CD14-positive monocyte (primary cell): ENCODE data around the gene AP1AR. TPM values are rescaled to one million over a fixed set of nuclear protein-coding genes. Genes with fewer than 3 reads are reported as not detected.

ENCODE experiments used
- DNase-seq, 3 donors: peaks; one replicate each; pipeline ENCODE4 v3.0.0-alpha.2; 2011 to 2022
- H2AFZ ChIP-seq: 2 replicates; pipeline ENCODE4 v1.6.0; 2012; ENCODE audit warnings: mild to moderate bottlenecking, low read depth, low read length, inconsistent platforms; ENCODE audit not compliant: insufficient read depth, poor library complexity, severe bottlenecking
- H3K27ac ChIP-seq, 2 donors: 1 replicate in 1 of 2; 2 replicates in 1 of 2; pipeline ENCODE4 v1.5.1; 2012 to 2013; ENCODE audit warnings: low read length in 2 of 2, control low read depth in 1 of 2, inconsistent platforms in 1 of 2, low read depth in 1 of 2, mild to moderate bottlenecking in 1 of 2
- H3K27me3 ChIP-seq, 2 donors: one replicate each; pipeline versions ENCODE4 v1.6.0 to v1.6.1; 2011 to 2013; ENCODE audit warnings: low read length in 2 of 2; ENCODE audit not compliant: control insufficient read depth in 2 of 2, insufficient read depth in 2 of 2
- H3K36me3 ChIP-seq, 2 donors: replicated peaks in 1 of 2; 1 replicate in 1 of 2; 2 replicates in 1 of 2; pipeline versions ENCODE4 v1.5.1 to v1.6.1; 2012 to 2013; ENCODE audit warnings: low read length in 2 of 2, control low read depth in 1 of 2, inconsistent platforms in 1 of 2, mild to moderate bottlenecking in 1 of 2; ENCODE audit not compliant: insufficient read depth in 2 of 2, control insufficient read depth in 1 of 2
- H3K4me1 ChIP-seq, 2 donors: 1 replicate in 1 of 2; 2 replicates in 1 of 2; pipeline versions ENCODE4 v1.5.1 to v1.6.1; 2012 to 2013; ENCODE audit warnings: low read length in 2 of 2, control low read depth in 1 of 2, inconsistent platforms in 1 of 2, mild to moderate bottlenecking in 1 of 2, moderate library complexity in 1 of 2; ENCODE audit not compliant: insufficient read depth in 2 of 2, control insufficient read depth in 1 of 2
- H3K4me2 ChIP-seq: replicated peaks from 2 replicates; pipeline ENCODE3; 2012; ENCODE audit warnings: low read length, moderate library complexity, mild to moderate bottlenecking; ENCODE audit not compliant: poor library complexity, severe bottlenecking; ENCODE audit errors: extremely low read depth
- H3K4me3 ChIP-seq, 3 experiments: fragments of 200-600 bp in 1 of 3; sonication (generic) in 1 of 3; replicated peaks in 1 of 3; 1 replicate in 2 of 3; 2 replicates in 1 of 3; pipeline ENCODE4 v1.5.1; 2011 to 2013; ENCODE audit warnings: low read length in 3 of 3, mild to moderate bottlenecking in 3 of 3, control low read depth in 2 of 3, low read depth in 2 of 3, inconsistent platforms in 1 of 3, moderate library complexity in 1 of 3
- H3K79me2 ChIP-seq: 2 replicates; pipeline ENCODE4 v1.6.0; 2012; ENCODE audit warnings: mild to moderate bottlenecking, control low read depth, inconsistent platforms, low read length, moderate library complexity; ENCODE audit not compliant: insufficient read depth
- H3K9ac ChIP-seq: 2 replicates; pipeline ENCODE4 v1.6.0; 2017; ENCODE audit warnings: low read length, mild to moderate bottlenecking; ENCODE audit not compliant: insufficient read depth, poor library complexity, severe bottlenecking
- H3K9me3 ChIP-seq, 2 donors: replicated peaks in 1 of 2; 1 replicate in 1 of 2; 2 replicates in 1 of 2; pipeline versions ENCODE4 v1.5.1 to v1.6.1; 2012 to 2013; ENCODE audit warnings: low read length in 2 of 2, control low read depth in 1 of 2; ENCODE audit not compliant: control insufficient read depth in 1 of 2, insufficient read depth in 1 of 2
- H4K20me1 ChIP-seq: 2 replicates; pipeline ENCODE4 v1.6.0; 2012; ENCODE audit warnings: mild to moderate bottlenecking, low read length, control low read depth, moderate library complexity; ENCODE audit not compliant: insufficient read depth
- H3K27ac Mint-ChIP-seq, 7 donors: one replicate each; pipeline ENCODE4 v1.8.0; 2020; ENCODE audit warnings: mild to moderate bottlenecking in 7 of 7, mixed read lengths in 7 of 7, moderate library complexity in 6 of 7, inconsistent platforms in 2 of 7
- H3K27me3 Mint-ChIP-seq, 3 donors: one replicate each; pipeline ENCODE4 v1.8.0; 2021 to 2022; ENCODE audit warnings: low read depth in 3 of 3, mild to moderate bottlenecking in 3 of 3, mixed read lengths in 3 of 3, moderate library complexity in 3 of 3, inconsistent platforms in 1 of 3
- H3K36me3 Mint-ChIP-seq, 2 donors: one replicate each; pipeline ENCODE4 v1.8.0; 2020; ENCODE audit warnings: mixed read lengths in 2 of 2, inconsistent platforms in 1 of 2, mild to moderate bottlenecking in 1 of 2
- H3K4me1 Mint-ChIP-seq: one replicate; pipeline ENCODE4 v1.8.0; 2020; ENCODE audit warnings: mild to moderate bottlenecking, mixed read lengths
- H3K4me3 Mint-ChIP-seq, 2 donors: one replicate each; pipeline ENCODE4 v1.8.0; 2020; ENCODE audit warnings: mild to moderate bottlenecking in 2 of 2, mixed read lengths in 2 of 2, moderate library complexity in 1 of 2
- H3K9me3 Mint-ChIP-seq, 7 donors: one replicate each; pipeline ENCODE4 v1.8.0; 2020 to 2022; ENCODE audit warnings: mixed read lengths in 7 of 7, mild to moderate bottlenecking in 6 of 7, moderate library complexity in 6 of 7, inconsistent platforms in 2 of 7
- WGBS: methylation state at CpG from one replicate; pipeline ENCODE4 v1.1.5; 2013; ENCODE audit warnings: missing lambda C conversion rate; ENCODE audit not compliant: insufficient coverage; 5-methylcytosine and 5-hydroxymethylcytosine counted together
- intact Hi-C, 2 donors: fragments of 100-400 bp; cut with micrococcal nuclease; formaldehyde crosslinking; loops; one replicate each; pipeline versions ENCODE4 v1.15.0 to v1.15.1; 2023
- polyA plus RNA-seq, 3 donors: library from polyadenylated mRNA; depleted of rRNA in 1 of 3; unstranded in 2 of 3; stranded (reverse) in 1 of 3; fragments of 300-500 nt in 2 of 3; fragments of >200 nt in 1 of 3; fragmentation: Illumina TruSeq in 2 of 3; gene quantifications; 1 replicate in 2 of 3; 2 replicates in 1 of 3; pipeline ENCODE4 v1.2.3, GENCODE V29; 2012 to 2021
- TF ChIP-seq, protein P1 (sequence below): fragments of 200-600 bp; IDR thresholded peaks from one replicate; pipeline ENCODE4 v1.8.0; 2022; ENCODE audit warnings: antibody characterized with exemption, mild to moderate bottlenecking

AP1AR gene
- polyA plus RNA-seq, 3 donors: 6.1 to 15.8 (median 14.6) TPM

DNA sequence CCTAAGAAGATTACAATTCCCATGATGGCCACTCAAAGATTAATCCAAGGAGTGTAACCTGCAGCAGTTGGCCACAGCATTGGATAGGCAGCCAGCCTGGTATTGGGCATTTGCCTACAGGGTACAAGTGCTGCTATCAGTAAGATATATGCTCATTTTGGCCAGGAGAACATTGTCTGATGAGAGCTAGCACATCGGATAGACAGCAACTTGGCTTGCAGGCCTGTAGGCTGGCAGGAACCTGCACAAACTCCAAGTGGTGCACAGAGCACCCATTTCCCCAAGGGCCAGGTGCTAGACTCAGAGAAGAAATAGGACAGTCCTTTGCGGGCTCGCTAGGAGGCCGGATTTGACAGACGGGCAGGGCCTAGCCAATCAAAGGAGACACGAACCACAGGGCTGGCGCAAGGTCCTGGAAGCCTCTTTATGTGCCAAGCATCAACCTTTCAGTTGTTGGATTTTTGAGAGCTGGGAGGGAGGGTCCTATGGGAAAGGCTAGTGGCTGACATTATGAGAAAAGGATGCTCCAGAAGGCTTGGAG, 11.7 kb upstream of the AP1AR start:
- WGBS: 93% methylated on average over 7 of the region's 7 CpGs
- intact Hi-C loops: no loop called here

DNA sequence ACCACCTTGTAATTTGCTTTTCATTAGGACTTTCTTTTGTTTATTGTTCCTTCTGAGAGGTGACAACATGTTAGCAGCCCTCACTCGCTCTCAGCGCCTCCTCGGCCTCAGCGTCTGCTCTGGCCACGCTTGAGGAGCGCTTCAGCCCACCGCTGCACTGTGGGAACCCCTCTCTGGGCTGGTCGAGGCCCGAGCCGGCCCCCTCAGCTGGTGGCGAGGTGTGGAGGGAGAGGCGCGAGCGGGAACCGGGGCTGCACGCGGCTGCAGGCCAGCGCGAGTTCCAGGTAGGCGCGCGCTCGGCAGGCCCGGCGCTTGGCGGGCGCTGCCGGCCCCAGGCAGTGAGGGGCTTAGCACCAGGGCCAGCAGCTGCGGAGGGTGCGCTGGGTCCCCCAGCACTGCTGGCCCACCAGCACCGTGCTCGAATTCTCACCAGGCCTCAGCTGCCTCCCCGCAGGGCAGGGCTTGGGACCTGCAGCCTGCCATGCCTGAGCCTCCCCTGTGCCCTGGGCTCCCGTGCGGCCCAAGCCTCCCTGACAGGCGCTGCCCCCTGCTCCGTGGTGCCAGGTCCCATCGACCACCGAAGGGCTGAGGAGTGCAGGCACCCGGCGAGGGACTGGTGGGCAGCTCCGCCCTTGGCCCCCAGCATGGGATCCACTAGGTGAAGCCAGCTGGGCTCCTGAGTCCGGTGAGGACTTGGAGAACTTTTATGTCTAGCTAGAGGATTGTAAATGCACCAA, 9.2 kb upstream of the AP1AR start:
- peaks cover 0 to 2% (median 2%) of the 10 kb centered on the region in 3 donors for H3K27me3 Mint-ChIP-seq
- no peak overlapping the region for H3K4me3 Mint-ChIP-seq

More for the DNA sequence above, 11.7 kb upstream of the AP1AR start:
- no peaks in the 10 kb centered on the region for H3K27me3 ChIP-seq
- TF ChIP-seq, protein P1, sequence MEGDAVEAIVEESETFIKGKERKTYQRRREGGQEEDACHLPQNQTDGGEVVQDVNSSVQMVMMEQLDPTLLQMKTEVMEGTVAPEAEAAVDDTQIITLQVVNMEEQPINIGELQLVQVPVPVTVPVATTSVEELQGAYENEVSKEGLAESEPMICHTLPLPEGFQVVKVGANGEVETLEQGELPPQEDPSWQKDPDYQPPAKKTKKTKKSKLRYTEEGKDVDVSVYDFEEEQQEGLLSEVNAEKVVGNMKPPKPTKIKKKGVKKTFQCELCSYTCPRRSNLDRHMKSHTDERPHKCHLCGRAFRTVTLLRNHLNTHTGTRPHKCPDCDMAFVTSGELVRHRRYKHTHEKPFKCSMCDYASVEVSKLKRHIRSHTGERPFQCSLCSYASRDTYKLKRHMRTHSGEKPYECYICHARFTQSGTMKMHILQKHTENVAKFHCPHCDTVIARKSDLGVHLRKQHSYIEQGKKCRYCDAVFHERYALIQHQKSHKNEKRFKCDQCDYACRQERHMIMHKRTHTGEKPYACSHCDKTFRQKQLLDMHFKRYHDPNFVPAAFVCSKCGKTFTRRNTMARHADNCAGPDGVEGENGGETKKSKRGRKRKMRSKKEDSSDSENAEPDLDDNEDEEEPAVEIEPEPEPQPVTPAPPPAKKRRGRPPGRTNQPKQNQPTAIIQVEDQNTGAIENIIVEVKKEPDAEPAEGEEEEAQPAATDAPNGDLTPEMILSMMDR: no peak
- Mint-ChIP-seq H3K27me3 (peaks cover 0 to 2% (median 2%) of the 10 kb centered on the region in 3 donors), H3K4me3 (no peak overlapping the region), H3K9me3 (peaks cover 2 to 11% (median 7%) of the 10 kb centered on the region in 7 donors), H3K36me3 (no peaks in the 10 kb centered on the region), H3K27ac (no peak overlapping the region), H3K4me1 (peaks cover 1% of the 10 kb centered on the region)
- peaks cover 0 to 1% of the 10 kb centered on the region in 2 donors for H3K4me1 ChIP-seq
- no peak overlapping the region for H3K9ac ChIP-seq
- H3K79me2 ChIP-seq: no peaks in the 10 kb centered on the region
- H3K4me3 ChIP-seq: no peak overlapping the region
- DNase-seq: no peak
- H3K4me2 ChIP-seq: no peak overlapping the region
- no peak overlapping the region for H3K27ac ChIP-seq
- no peaks in the 10 kb centered on the region for H4K20me1 ChIP-seq
- no peaks in the 10 kb centered on the region for H3K36me3 ChIP-seq
- no peak overlapping the region for H2AFZ ChIP-seq
- H3K9me3 ChIP-seq: peaks cover 0 to 8% of the 10 kb centered on the region in 2 donors

More for the DNA sequence above, 9.2 kb upstream of the AP1AR start:
- Histone ChIP-seq H2AFZ (no peak overlapping the region), H3K9me3 (peaks cover 0 to 8% of the 10 kb centered on the region in 2 donors), H3K9ac (no peak overlapping the region), H3K4me1 (no peaks in the 10 kb centered on the region), H4K20me1 (no peaks in the 10 kb centered on the region), H3K36me3 (no peaks in the 10 kb centered on the region), H3K4me2 (no peak overlapping the region), H3K27me3 (no peaks in the 10 kb centered on the region), H3K4me3 (no peak overlapping the region), H3K79me2 (no peaks in the 10 kb centered on the region), H3K27ac (no peak overlapping the region)
- Mint-ChIP-seq H3K9me3 (peaks cover 2 to 11% (median 6%) of the 10 kb centered on the region in 7 donors), H3K4me1 (no peaks in the 10 kb centered on the region), H3K36me3 (no peaks in the 10 kb centered on the region), H3K27ac (no peak overlapping the region)
- intact Hi-C loops: no loop called here
- TF ChIP-seq, protein P1: no peak
- WGBS: 99% methylated on average over 42 of the region's 43 CpGs
- DNase-seq: no peak
